IMR-90 (cell line): ENCODE measurements around the gene IRS2. TPM values are rescaled to one million over a fixed set of nuclear protein-coding genes. Genes with fewer than 3 reads are reported as not detected.

Experiments used
- ATAC-seq: fragments of 200-7000 bp; cut with Tn5 transposase; 2 replicates; pipeline ENCODE4 v1.9.1; 2020; ENCODE audit warnings: low read depth, mild to moderate bottlenecking, moderate library complexity
- BruUV-seq: library from RNA; stranded (reverse); fragments of 400-500 nt; replicated peaks from 2 replicates; lab custom pipeline; 2021; lab: Mats Ljungman, UMichigan
- CTCF ChIA-PET: fragments of 300-600 bp; formaldehyde crosslinking; extraction: SDS; loops from one replicate; lab custom pipeline; 2021; ENCODE audit warnings: antibody characterized with exemption; lab: Yijun Ruan, JAX
- POLR2A ChIA-PET: fragments of 300-600 bp; sonication (Branson Sonifier 250); formaldehyde crosslinking; loops from one replicate; lab custom pipeline; 2022; ENCODE audit warnings: antibody characterized with exemption; ENCODE audit not compliant: unreplicated experiment; lab: Charles Lee
- DNase-seq: peaks from one replicate; pipeline ENCODE4 v3.0.0; 2013
- H2AFZ ChIP-seq: replicated peaks from 2 replicates; pipeline ENCODE3; 2013; ENCODE audit warnings: low read length, mild to moderate bottlenecking; ENCODE audit not compliant: poor library complexity
- H2AK5ac ChIP-seq: 2 replicates; pipeline ENCODE4 v1.6.1; 2013; ENCODE audit warnings: low read depth, low read length, inconsistent platforms
- H2AK9ac ChIP-seq: replicated peaks from 2 replicates; pipeline ENCODE3; 2013; ENCODE audit warnings: mild to moderate bottlenecking, low read depth, low read length, moderate library complexity; ENCODE audit not compliant: poor library complexity
- H2BK120ac ChIP-seq: 2 replicates; pipeline ENCODE4 v1.6.1; 2013; ENCODE audit warnings: low read depth, low read length, inconsistent platforms
- H2BK15ac ChIP-seq: 3 replicates; pipeline ENCODE4 v1.6.1; 2013; ENCODE audit warnings: low read depth, low read length, inconsistent platforms
- H2BK20ac ChIP-seq: 2 replicates; pipeline ENCODE4 v1.6.1; 2013; ENCODE audit warnings: low read depth, mild to moderate bottlenecking, inconsistent platforms, low read length, moderate library complexity
- H2BK5ac ChIP-seq: 2 replicates; pipeline ENCODE4 v1.6.1; 2013; ENCODE audit warnings: mild to moderate bottlenecking, low read depth, low read length, inconsistent platforms; ENCODE audit not compliant: poor library complexity, severe bottlenecking
- H3K14ac ChIP-seq: replicated peaks from 2 replicates; pipeline ENCODE4 v1.6.1; 2013; ENCODE audit warnings: low read depth, low read length, inconsistent platforms
- H3K18ac ChIP-seq: 2 replicates; pipeline ENCODE4 v1.6.1; 2013; ENCODE audit warnings: low read depth, low read length, control low read depth
- H3K23ac ChIP-seq: 2 replicates; pipeline ENCODE4 v1.6.1; 2013; ENCODE audit warnings: low read depth, low read length, inconsistent platforms
- H3K27ac ChIP-seq: 2 replicates; pipeline ENCODE4 v1.5.1; 2013; ENCODE audit warnings: mild to moderate bottlenecking, control low read depth, low read length; ENCODE audit not compliant: insufficient read depth
- H3K27me3 ChIP-seq: 2 replicates; pipeline ENCODE4 v1.6.1; 2013; ENCODE audit warnings: low read length; ENCODE audit not compliant: control insufficient read depth, insufficient read depth
- H3K36me3 ChIP-seq: 2 replicates; pipeline ENCODE4 v1.6.1; 2013; ENCODE audit warnings: low read length, mixed read lengths; ENCODE audit not compliant: control insufficient read depth, insufficient read depth
- H3K4ac ChIP-seq: 2 replicates; pipeline ENCODE4 v1.6.1; 2013; ENCODE audit warnings: low read depth, low read length, inconsistent platforms
- H3K4me1 ChIP-seq: 2 replicates; pipeline ENCODE4 v1.6.1; 2013; ENCODE audit warnings: low read length, mixed read lengths; ENCODE audit not compliant: control insufficient read depth, insufficient read depth
- H3K4me2 ChIP-seq: 2 replicates; pipeline ENCODE4 v1.6.1; 2013; ENCODE audit warnings: low read depth, mild to moderate bottlenecking, control low read depth, low read length, moderate library complexity
- H3K4me3 ChIP-seq: 2 replicates; pipeline ENCODE4 v1.5.1; 2013; ENCODE audit warnings: low read depth, mild to moderate bottlenecking, control low read depth, low read length, moderate library complexity; ENCODE audit not compliant: insufficient read depth
- H3K56ac ChIP-seq: 2 replicates; pipeline ENCODE4 v1.6.1; 2013; ENCODE audit warnings: low read length, inconsistent platforms; ENCODE audit not compliant: insufficient read depth; ENCODE audit errors: extremely low read depth
- H3K79me1 ChIP-seq, 2 experiments: 2 replicates each; pipeline ENCODE4 v1.6.1; 2013; ENCODE audit warnings: low read length in 2 of 2, inconsistent platforms in 1 of 2, low read depth in 1 of 2
- H3K9ac ChIP-seq: 2 replicates; pipeline ENCODE4 v1.6.1; 2013; ENCODE audit warnings: low read depth, low read length, control low read depth
- H3K9me1 ChIP-seq: 2 replicates; pipeline ENCODE4 v1.6.1; 2013; ENCODE audit warnings: low read length, inconsistent platforms; ENCODE audit not compliant: insufficient read depth
- H3K9me3 ChIP-seq: 2 replicates; pipeline ENCODE4 v1.6.1; 2013; ENCODE audit warnings: low read length; ENCODE audit not compliant: control insufficient read depth, insufficient read depth
- H4K20me1 ChIP-seq: 2 replicates; pipeline ENCODE4 v1.6.1; 2013; ENCODE audit warnings: low read length, inconsistent platforms; ENCODE audit not compliant: insufficient read depth
- H4K5ac ChIP-seq: 2 replicates; pipeline ENCODE4 v1.6.1; 2013; ENCODE audit warnings: mild to moderate bottlenecking, low read depth, low read length, control low read depth
- H4K8ac ChIP-seq, 2 experiments: 2 replicates each; pipeline ENCODE4 v1.6.1; 2013; ENCODE audit warnings: low read depth in 2 of 2, low read length in 2 of 2, control low read depth in 1 of 2, inconsistent platforms in 1 of 2
- H4K91ac ChIP-seq: 2 replicates; pipeline ENCODE4 v1.6.1; 2013; ENCODE audit warnings: low read depth, low read length, inconsistent platforms; ENCODE audit not compliant: insufficient read depth
- BHLHE40 ChIP-seq: fragments of 150-350 bp; IDR thresholded peaks from 2 replicates; pipeline ENCODE4 v1.6.1; 2016; ENCODE audit warnings: mild to moderate bottlenecking, low read depth, low read length
- CEBPB ChIP-seq: IDR thresholded peaks from 2 replicates; pipeline ENCODE4 v1.6.1; 2012; ENCODE audit warnings: low read depth, low read length, improper control_type of control experiment
- CHD1 ChIP-seq: IDR thresholded peaks from 2 replicates; pipeline ENCODE4 v1.6.1; 2012; ENCODE audit warnings: low read depth, low read length, improper control_type of control experiment
- FOS ChIP-seq: fragments of 150-350 bp; IDR thresholded peaks from 2 replicates; pipeline ENCODE4 v1.6.1; 2016; ENCODE audit warnings: low read depth, low read length
- MAFK ChIP-seq: IDR thresholded peaks from 2 replicates; pipeline ENCODE4 v1.6.1; 2012; ENCODE audit warnings: low read depth, low read length, improper control_type of control experiment
- MAZ ChIP-seq: IDR thresholded peaks from 2 replicates; pipeline ENCODE4 v1.6.1; 2012; ENCODE audit warnings: low read depth, mild to moderate bottlenecking, low read length, improper control_type of control experiment, moderate library complexity, borderline replicate concordance
- MXI1 ChIP-seq: IDR thresholded peaks from 2 replicates; pipeline ENCODE4 v1.6.1; 2012; ENCODE audit warnings: low read depth, mild to moderate bottlenecking, low read length, moderate library complexity, borderline replicate concordance
- NFE2L2 ChIP-seq: fragments of 150-350 bp; IDR thresholded peaks from 2 replicates; pipeline ENCODE4 v1.6.1; 2016; ENCODE audit warnings: low read depth, mild to moderate bottlenecking, low read length
- POLR2A ChIP-seq: IDR thresholded peaks from 2 replicates; pipeline ENCODE4 v1.6.1; 2012; ENCODE audit warnings: mild to moderate bottlenecking, low read depth, low read length
- RAD21 ChIP-seq: IDR thresholded peaks from 2 replicates; pipeline ENCODE4 v1.6.1; 2012; ENCODE audit warnings: low read length, improper control_type of control experiment
- RCOR1 ChIP-seq: IDR thresholded peaks from 2 replicates; pipeline ENCODE4 v1.6.1; 2012; ENCODE audit warnings: mild to moderate bottlenecking, low read length, improper control_type of control experiment; ENCODE audit not compliant: insufficient replicate concordance
- RFX5 ChIP-seq: IDR thresholded peaks from 2 replicates; pipeline ENCODE4 v1.8.0; 2012; ENCODE audit warnings: low read depth, mild to moderate bottlenecking, low read length, moderate library complexity
- SMC3 ChIP-seq: fragments of 150-350 bp; IDR thresholded peaks from 2 replicates; pipeline ENCODE4 v1.6.1; 2016; ENCODE audit warnings: low read depth, mild to moderate bottlenecking, antibody characterized with exemption, low read length, moderate library complexity
- WGBS, 2 experiments: methylation state at CpG; one replicate each; pipeline versions ENCODE4 v1.1.5 to v1.1.7; 2013; ENCODE audit warnings: missing lambda C conversion rate in 2 of 2; ENCODE audit not compliant: insufficient read length in 1 of 2; ENCODE audit errors: extremely low coverage in 2 of 2; 5-methylcytosine and 5-hydroxymethylcytosine counted together
- dilution Hi-C: fragments of 300-500 bp; cut with HindIII; formaldehyde crosslinking; loops from one replicate; pipeline ENCODE4 v1.14.3; 2018; ENCODE audit warnings: low sequenced_read_pairs; ENCODE audit not compliant: unreplicated experiment
- in situ Hi-C: fragments of 300-500 bp; cut with MboI; formaldehyde crosslinking; loops from 3 replicates; pipeline ENCODE4 v1.14.3; 2019; ENCODE audit warnings: low sequenced_read_pairs, inconsistent platforms, mixed read lengths
- intact Hi-C: fragments of 100-400 bp; cut with micrococcal nuclease; formaldehyde crosslinking; loops from 2 replicates; pipeline ENCODE4 v1.10.0; 2022
- polyA plus RNA-seq, 3 experiments: library from polyadenylated mRNA; depleted of rRNA; stranded (reverse); fragments of >200 nt; gene quantifications; 2 replicates each; pipeline ENCODE4 v1.2.3, GENCODE V29; 2012; ENCODE audit warnings: low replicate concordance in 1 of 3
- total RNA-seq: library from RNA; depleted of rRNA; stranded (reverse); fragments of >200 nt; gene quantifications from 2 replicates; pipeline ENCODE4 v1.2.3, GENCODE V29; 2012
- TF ChIP-seq, protein P1 (sequence below): fragments of 150-350 bp; IDR thresholded peaks from 2 replicates; pipeline ENCODE4 v1.6.1; 2017; ENCODE audit warnings: mild to moderate bottlenecking, antibody characterized with exemption, low read length, low read depth
- TF ChIP-seq, protein P2 (sequence below): conservative IDR thresholded peaks from 2 replicates; pipeline ENCODE4 v1.5.1; 2012; ENCODE audit warnings: mild to moderate bottlenecking, low read depth, low read length, improper control_type of control experiment
- TF ChIP-seq, protein P3 (sequence below): fragments of 150-350 bp; IDR thresholded peaks from 2 replicates; pipeline ENCODE4 v1.6.1; 2016; ENCODE audit warnings: low read depth, mild to moderate bottlenecking, low read length, moderate library complexity, borderline replicate concordance

IRS2 gene
- total and polyA plus RNA-seq, 2 of the 4 experiments (the other 2 are of a cell fraction) = 0.36 to 1.4 TPM

DNA sequence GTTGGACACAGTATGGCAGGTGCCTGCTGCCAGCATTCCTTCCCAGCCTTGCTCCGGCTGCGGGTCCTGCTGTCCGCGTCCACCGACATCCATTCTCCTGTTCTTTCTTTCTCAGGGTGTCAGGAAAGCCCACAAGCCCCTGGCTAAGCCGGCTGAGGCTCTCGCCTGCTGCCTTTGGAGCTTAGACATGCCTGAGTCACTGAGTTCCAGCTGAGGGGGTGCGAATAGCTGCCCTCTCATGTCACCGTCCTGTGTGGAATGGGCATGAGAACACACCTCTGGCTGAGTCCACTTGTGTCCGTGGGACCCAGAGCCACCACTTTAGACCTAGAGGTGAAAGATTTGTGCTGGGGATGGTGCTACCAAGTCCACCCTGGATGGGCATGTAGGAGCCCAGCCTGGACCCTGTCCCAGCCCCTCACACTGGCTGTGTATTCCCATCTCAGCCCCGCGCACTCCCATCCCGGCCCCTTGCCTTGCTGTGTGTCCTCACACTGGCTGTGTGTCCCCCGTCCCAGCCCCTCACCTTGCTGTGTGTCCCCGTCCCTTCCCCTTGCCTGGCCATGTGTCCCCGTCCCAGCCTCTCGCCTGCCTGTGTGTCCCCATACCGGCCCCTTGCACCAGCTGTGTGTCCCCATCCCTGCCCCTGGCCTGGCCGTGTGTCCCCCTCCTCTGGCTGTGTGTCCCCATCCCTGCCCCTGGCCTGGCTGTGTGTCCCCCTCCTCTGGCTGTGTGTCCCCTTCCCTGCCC lies 24.6 kb upstream of the IRS2 start:
- no peak for DNase-seq
- Histone ChIP-seq H2BK20ac (no peak overlapping the region), H2AK9ac (no peak overlapping the region), H3K9me3 (no peaks in the 10 kb centered on the region), H3K27ac (no peak overlapping the region), H3K23ac (no peak overlapping the region), H3K56ac (no peak overlapping the region), H3K18ac (no peak overlapping the region), H3K4me1 (no peaks in the 10 kb centered on the region), H3K4me3 (no peak overlapping the region), H3K79me1 (no peaks in the 10 kb centered on the region), H4K8ac (no peak overlapping the region), H2BK5ac (no peak overlapping the region), H3K9me1 (no peaks in the 10 kb centered on the region), H2BK120ac (no peak overlapping the region), H4K20me1 (no peaks in the 10 kb centered on the region), H3K36me3 (no peaks in the 10 kb centered on the region), H3K9ac (no peak overlapping the region), H2BK15ac (no peak overlapping the region), H3K4ac (no peak overlapping the region), H4K5ac (no peak overlapping the region), H4K91ac (no peak overlapping the region), H3K14ac (no peak overlapping the region), H3K4me2 (no peak overlapping the region), H2AFZ (peak overlapping the region; percentile 9), H2AK5ac (no peak overlapping the region), H3K27me3 (peaks cover 23% of the 10 kb centered on the region)
- ATAC-seq = no peak
- dilution Hi-C loops (no loop called here), intact Hi-C loops (no loop called here), in situ Hi-C loops (no loop called here)
- TF ChIP-seq FOS = no peak
- no peak for TF ChIP-seq MAZ
- no peak for TF ChIP-seq NFE2L2
- TF ChIP-seq CEBPB = no peak
- no peak for TF ChIP-seq RFX5
- TF ChIP-seq, protein P1, sequence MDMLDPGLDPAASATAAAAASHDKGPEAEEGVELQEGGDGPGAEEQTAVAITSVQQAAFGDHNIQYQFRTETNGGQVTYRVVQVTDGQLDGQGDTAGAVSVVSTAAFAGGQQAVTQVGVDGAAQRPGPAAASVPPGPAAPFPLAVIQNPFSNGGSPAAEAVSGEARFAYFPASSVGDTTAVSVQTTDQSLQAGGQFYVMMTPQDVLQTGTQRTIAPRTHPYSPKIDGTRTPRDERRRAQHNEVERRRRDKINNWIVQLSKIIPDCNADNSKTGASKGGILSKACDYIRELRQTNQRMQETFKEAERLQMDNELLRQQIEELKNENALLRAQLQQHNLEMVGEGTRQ = no peak
- TF ChIP-seq CHD1 = no peak
- TF ChIP-seq MAFK = no peak
- TF ChIP-seq RCOR1 = no peak
- TF ChIP-seq, protein P2, sequence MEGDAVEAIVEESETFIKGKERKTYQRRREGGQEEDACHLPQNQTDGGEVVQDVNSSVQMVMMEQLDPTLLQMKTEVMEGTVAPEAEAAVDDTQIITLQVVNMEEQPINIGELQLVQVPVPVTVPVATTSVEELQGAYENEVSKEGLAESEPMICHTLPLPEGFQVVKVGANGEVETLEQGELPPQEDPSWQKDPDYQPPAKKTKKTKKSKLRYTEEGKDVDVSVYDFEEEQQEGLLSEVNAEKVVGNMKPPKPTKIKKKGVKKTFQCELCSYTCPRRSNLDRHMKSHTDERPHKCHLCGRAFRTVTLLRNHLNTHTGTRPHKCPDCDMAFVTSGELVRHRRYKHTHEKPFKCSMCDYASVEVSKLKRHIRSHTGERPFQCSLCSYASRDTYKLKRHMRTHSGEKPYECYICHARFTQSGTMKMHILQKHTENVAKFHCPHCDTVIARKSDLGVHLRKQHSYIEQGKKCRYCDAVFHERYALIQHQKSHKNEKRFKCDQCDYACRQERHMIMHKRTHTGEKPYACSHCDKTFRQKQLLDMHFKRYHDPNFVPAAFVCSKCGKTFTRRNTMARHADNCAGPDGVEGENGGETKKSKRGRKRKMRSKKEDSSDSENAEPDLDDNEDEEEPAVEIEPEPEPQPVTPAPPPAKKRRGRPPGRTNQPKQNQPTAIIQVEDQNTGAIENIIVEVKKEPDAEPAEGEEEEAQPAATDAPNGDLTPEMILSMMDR = no peak
- no peak for TF ChIP-seq SMC3
- TF ChIP-seq, protein P3, sequence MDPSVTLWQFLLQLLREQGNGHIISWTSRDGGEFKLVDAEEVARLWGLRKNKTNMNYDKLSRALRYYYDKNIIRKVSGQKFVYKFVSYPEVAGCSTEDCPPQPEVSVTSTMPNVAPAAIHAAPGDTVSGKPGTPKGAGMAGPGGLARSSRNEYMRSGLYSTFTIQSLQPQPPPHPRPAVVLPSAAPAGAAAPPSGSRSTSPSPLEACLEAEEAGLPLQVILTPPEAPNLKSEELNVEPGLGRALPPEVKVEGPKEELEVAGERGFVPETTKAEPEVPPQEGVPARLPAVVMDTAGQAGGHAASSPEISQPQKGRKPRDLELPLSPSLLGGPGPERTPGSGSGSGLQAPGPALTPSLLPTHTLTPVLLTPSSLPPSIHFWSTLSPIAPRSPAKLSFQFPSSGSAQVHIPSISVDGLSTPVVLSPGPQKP = no peak
- TF ChIP-seq POLR2A = no peak
- TF ChIP-seq BHLHE40 = no peak
- TF ChIP-seq RAD21 = no peak
- TF ChIP-seq MXI1 = no peak
- ChIA-PET CTCF (no interaction called here), POLR2A (no interaction called here)
- WGBS, 2 experiments = 81% methylated on average over 18 of the region's 19 CpGs; no CpG with 5 or more reads in 1 of the 2 experiments
- no TSS peak for BruUV-seq
